ENCODE results near the gene VAV1. TPM values are rescaled to one million over a fixed set of nuclear protein-coding genes. Genes with fewer than 3 reads are reported as not detected.

The VAV1 gene
- total and polyA plus RNA-seq, 2 of the 8 experiments (the other 6 are each of a cell fraction or from before 2014, with no cell fraction given): 0.21 to 0.22 TPM

- Histone ChIP-seq H3K14ac (ENCODE audit: insufficient read length) (no peak overlapping the region), H4K91ac (replicated peaks; ENCODE audit: insufficient read length, low read length) (no peak overlapping the region), H3K4me2 (ENCODE audit: insufficient read depth in 1 of 2, low read depth in 2 of 2, low read length in 2 of 2) (no peak overlapping the region), H3K23ac (ENCODE audit: insufficient read length) (no peak overlapping the region), H3K9ac (replicated peaks in 1 of 4; ENCODE audit: extremely low read depth in 1 of 4, low read depth in 3 of 4, low read length in 3 of 4) (no peak overlapping the region), H2AFZ (ENCODE audit: low read length) (no peak overlapping the region), H4K20me1 (replicated peaks in 1 of 2; ENCODE audit: control insufficient read depth in 1 of 2, insufficient read depth in 2 of 2, low read length in 2 of 2) (no peaks in the 10 kb centered on the region), H3K79me1 (ENCODE audit: low read depth, low read length) (no peaks in the 10 kb centered on the region), H3K4me3 (ENCODE audit: extremely low read depth in 1 of 4, insufficient read depth in 2 of 4, low read depth in 3 of 4, low read length in 4 of 4) (no peak overlapping the region), H3K4me1 (replicated peaks in 1 of 4; ENCODE audit: control insufficient read depth in 3 of 4, insufficient read depth in 4 of 4, low read length in 3 of 4) (peaks cover 0 to 2% (median 0%) of the 10 kb centered on the region in 4 experiments; a peak in 2 of 7 replicates), H4K5ac (ENCODE audit: insufficient read length, low read depth, low read length) (no peak overlapping the region), H2BK12ac (ENCODE audit: low read depth, low read length) (no peak overlapping the region), H4K8ac (ENCODE audit: extremely low read depth, insufficient read depth, low read length) (no peak overlapping the region), H3K4ac (replicated peaks; ENCODE audit: insufficient read length, low read depth, low read length) (no peak overlapping the region), H3K9me3 (ENCODE audit: insufficient read depth in 2 of 2, low read depth in 1 of 2, low read length in 1 of 2) (peaks cover 0 to 8% of the 10 kb centered on the region in 2 experiments; a peak in 2 of 4 replicates), H2BK120ac (replicated peaks; ENCODE audit: low read depth, low read length) (no peak overlapping the region), H3K18ac (ENCODE audit: extremely low read depth, low read length) (no peak overlapping the region), H2AK5ac (ENCODE audit: low read depth, low read length) (no peak overlapping the region), H3K36me3 (ENCODE audit: control insufficient read depth in 2 of 4, insufficient read depth in 4 of 4, low read length in 3 of 4) (no peaks in the 10 kb centered on the region), H2BK15ac (ENCODE audit: low read length) (no peak overlapping the region), H3K27me3 (replicated peaks in 1 of 4; ENCODE audit: control insufficient read depth in 3 of 4, extremely low read depth in 1 of 4, insufficient read depth in 3 of 4, low read length in 3 of 4) (no peaks in the 10 kb centered on the region), H3K79me2 (ENCODE audit: control insufficient read depth in 1 of 2, insufficient read depth in 2 of 2, low read length in 2 of 2) (no peaks in the 10 kb centered on the region), H2BK20ac (ENCODE audit: low read length) (no peak overlapping the region), H3K27ac (ENCODE audit: low read depth, low read length) (no peak overlapping the region), H3K56ac (replicated peaks; ENCODE audit: insufficient read length, low read depth, low read length) (no peak overlapping the region), H3K23me2 (ENCODE audit: low read depth, low read length) (peaks cover 9% of the 10 kb centered on the region; the same call in 1 of the 2 replicates), H2BK5ac (ENCODE audit: low read depth, low read length) (no peak overlapping the region)
- POLR2A ChIA-PET (ENCODE audit: partially characterized antibody): interaction anchor here (1.1 to 1.5 kb wide), 2 partner anchors 11 to 417 kb away, joined by 3 to 4 read pairs; partner anchors contain the start of genes CLPP and SH2D3A
- DNase-seq (ENCODE audit: low read depth in 1 of 2, low spot score in 2 of 2) (no peak), FAIRE-seq (no peak)
- CTCF ChIA-PET (ENCODE audit: partially characterized antibody): interaction anchor here (0.7 to 1.2 kb wide), 2 partner anchors 9 to 45 kb away, joined by 3 to 5 read pairs; no protein-coding TSS in a partner anchor
- 100% methylated on average over 4 of the region's 4 CpGs; no CpG with 5 or more reads in 1 of the 2 experiments for WGBS, 2 experiments (ENCODE audit: extremely low coverage in 1 of 2, insufficient coverage in 1 of 2, insufficient read length in 1 of 2, insufficient replicate concordance in 2 of 2, low coverage in 1 of 2, low lambda C conversion rate in 2 of 2, missing lambda C conversion rate in 1 of 2)
- TF ChIP-seq RNF2 (IDR thresholded peaks at IDR 0.05; ENCODE audit: borderline replicate concordance, low read depth, low read length, missing control alignments, poor library complexity, severe bottlenecking): no peak
These were observed 5.9 kb downstream of the VAV1 start for GRCh38 chr19:6778386-6778785.

Measured in H1 (cell line).